Measurements from ENCODE around the gene GP1BA. TPM values are rescaled to one million over a fixed set of nuclear protein-coding genes. Genes with fewer than 3 reads are reported as not detected.

GP1BA gene
- total RNA-seq, 4 donors from 2014 or later: not detected

- Histone ChIP-seq H3K4me1 (peaks cover 7 to 9% of the 10 kb centered on the region in 2 donors), H3K27me3 (no peaks in the 10 kb centered on the region), H3K4me3 (no peak overlapping the region), H3K27ac (peak overlapping the region; percentile 97 to 98), H3K9me3 (no peaks in the 10 kb centered on the region), H3K36me3 (no peaks in the 10 kb centered on the region)
- TF ChIP-seq POLR2A (IDR thresholded peaks at IDR 0.05): no peak
- TF ChIP-seq CTCF (IDR thresholded peaks at IDR 0.05): no peak
- intact Hi-C loops (cut with DNase I; ENCODE audit: low total_unique reads): no loop called here
- no peak for DNase-seq
Measured at GRCh38 chr17:4970273-4970672, 38.2 kb downstream of the GP1BA start.

GRCh38 chr17:4971826-4972225 lies 39.7 kb downstream of the GP1BA start:
- H3K4me1 ChIP-seq: peaks cover 7 to 9% of the 10 kb centered on the region in 2 donors
- no peaks in the 10 kb centered on the region for H3K36me3 ChIP-seq
- no peak overlapping the region for H3K4me3 ChIP-seq
- no peak for TF ChIP-seq CTCF (IDR thresholded peaks at IDR 0.05)
- TF ChIP-seq POLR2A (IDR thresholded peaks at IDR 0.05): no peak
- H3K27me3 ChIP-seq: no peaks in the 10 kb centered on the region
- DNase-seq: peak in 1 of 2 donors; percentile 44
- H3K27ac ChIP-seq: peak overlapping the region; percentile 32 to 44
- intact Hi-C loops (cut with DNase I; ENCODE audit: low total_unique reads): no loop called here
- H3K9me3 ChIP-seq: no peaks in the 10 kb centered on the region

GRCh38 chr17:4972322-4972721 lies 40.2 kb downstream of the GP1BA start:
- H3K27ac ChIP-seq: peak overlapping the region; percentile 32 to 44
- no peak for TF ChIP-seq POLR2A (IDR thresholded peaks at IDR 0.05)
- TF ChIP-seq CTCF (IDR thresholded peaks at IDR 0.05): no peak
- H3K9me3 ChIP-seq: no peaks in the 10 kb centered on the region
- no peak for DNase-seq
- H3K4me1 ChIP-seq: peaks cover 7 to 9% of the 10 kb centered on the region in 2 donors
- H3K36me3 ChIP-seq: no peaks in the 10 kb centered on the region
- intact Hi-C loops (cut with DNase I; ENCODE audit: low total_unique reads): no loop called here
- no peak overlapping the region for H3K4me3 ChIP-seq
- no peaks in the 10 kb centered on the region for H3K27me3 ChIP-seq

GRCh38 chr17:4972752-4973151 lies 40.7 kb downstream of the GP1BA start:
- intact Hi-C loops (cut with DNase I; ENCODE audit: low total_unique reads): no loop called here
- no peaks in the 10 kb centered on the region for H3K27me3 ChIP-seq
- TF ChIP-seq CTCF (IDR thresholded peaks at IDR 0.05): no peak
- TF ChIP-seq POLR2A (IDR thresholded peaks at IDR 0.05): no peak
- no peak for DNase-seq
- peak overlapping the region; percentile 32 to 44 for H3K27ac ChIP-seq
- peaks cover 7 to 9% of the 10 kb centered on the region in 2 donors for H3K4me1 ChIP-seq
- no peak overlapping the region for H3K4me3 ChIP-seq
- no peaks in the 10 kb centered on the region for H3K9me3 ChIP-seq
- H3K36me3 ChIP-seq: no peaks in the 10 kb centered on the region

- DNase-seq: no peak
- intact Hi-C loops (cut with DNase I; ENCODE audit: low total_unique reads): no loop called here
- Histone ChIP-seq H3K27me3 (no peaks in the 10 kb centered on the region), H3K36me3 (no peaks in the 10 kb centered on the region), H3K9me3 (no peaks in the 10 kb centered on the region), H3K27ac (no peak overlapping the region), H3K4me3 (no peak overlapping the region), H3K4me1 (peaks cover 6 to 7% of the 10 kb centered on the region in 2 donors)
- TF ChIP-seq CTCF (IDR thresholded peaks at IDR 0.05) (no peak), POLR2A (IDR thresholded peaks at IDR 0.05) (no peak)
Measured at GRCh38 chr17:4973256-4974114, 41.4 kb downstream of the GP1BA start.
